Right lobe of liver (tissue), 4 donors: ENCODE results near the gene SCARF2.

Source experiments
- POLR2A ChIP-seq: fragments of 450-650 bp; IDR thresholded peaks from one replicate; pipeline ENCODE4 v1.6.1; 2017; ENCODE audit warnings: antibody characterized with exemption, mild to moderate bottlenecking
- TF ChIP-seq, protein P1 (sequence below), 4 donors: fragments of 200-600 bp in 3 of 4; fragments of 450-650 bp in 1 of 4; IDR thresholded peaks; one replicate each; pipeline versions ENCODE4 v1.5.1 to v1.8.0; 2016 to 2022; ENCODE audit warnings: antibody characterized with exemption in 4 of 4, mild to moderate bottlenecking in 2 of 4
- donor health status: DM: no; HTN: no; CAD: no.
- donor health status: DM: no; HTN: no; CAD: no.
- donor health status: DM: no; HTN: yes; CAD: no.

DNA sequence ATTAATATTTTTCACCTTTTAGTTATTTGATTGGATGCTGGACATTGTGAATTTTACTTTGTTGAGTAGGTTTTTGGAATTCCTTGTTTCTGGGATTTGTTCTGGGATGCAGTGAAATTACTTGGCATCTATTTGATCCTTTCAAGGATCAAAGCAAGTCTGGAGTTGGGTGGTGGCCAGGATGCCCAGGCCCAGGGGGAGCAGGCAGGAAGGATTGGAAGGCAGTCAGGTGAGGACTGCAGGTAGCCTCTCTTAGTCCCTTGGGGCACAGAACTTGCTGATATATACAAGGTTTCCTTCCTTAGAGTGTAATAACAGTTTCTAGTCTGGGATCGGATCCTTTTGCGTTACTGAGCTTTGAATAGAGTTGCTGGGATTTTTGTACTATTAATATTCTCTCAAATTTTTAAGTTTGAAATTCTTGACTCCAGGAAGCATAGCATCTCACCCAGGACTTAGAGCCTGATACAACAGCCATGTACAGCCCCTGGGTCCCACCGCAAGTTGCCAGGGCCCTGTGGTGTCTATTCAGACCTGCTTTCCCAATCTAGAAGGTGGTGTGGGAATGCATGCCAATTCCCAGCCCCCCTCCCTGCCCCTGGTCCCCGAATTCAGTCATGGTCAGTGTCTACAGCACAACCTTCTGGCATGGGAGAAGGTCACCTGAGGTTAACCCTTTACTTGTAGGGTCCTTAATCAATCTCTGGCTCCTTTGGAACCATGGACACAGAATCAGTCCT, 37.6 kb downstream of the SCARF2 start:
- TF ChIP-seq, protein P1, sequence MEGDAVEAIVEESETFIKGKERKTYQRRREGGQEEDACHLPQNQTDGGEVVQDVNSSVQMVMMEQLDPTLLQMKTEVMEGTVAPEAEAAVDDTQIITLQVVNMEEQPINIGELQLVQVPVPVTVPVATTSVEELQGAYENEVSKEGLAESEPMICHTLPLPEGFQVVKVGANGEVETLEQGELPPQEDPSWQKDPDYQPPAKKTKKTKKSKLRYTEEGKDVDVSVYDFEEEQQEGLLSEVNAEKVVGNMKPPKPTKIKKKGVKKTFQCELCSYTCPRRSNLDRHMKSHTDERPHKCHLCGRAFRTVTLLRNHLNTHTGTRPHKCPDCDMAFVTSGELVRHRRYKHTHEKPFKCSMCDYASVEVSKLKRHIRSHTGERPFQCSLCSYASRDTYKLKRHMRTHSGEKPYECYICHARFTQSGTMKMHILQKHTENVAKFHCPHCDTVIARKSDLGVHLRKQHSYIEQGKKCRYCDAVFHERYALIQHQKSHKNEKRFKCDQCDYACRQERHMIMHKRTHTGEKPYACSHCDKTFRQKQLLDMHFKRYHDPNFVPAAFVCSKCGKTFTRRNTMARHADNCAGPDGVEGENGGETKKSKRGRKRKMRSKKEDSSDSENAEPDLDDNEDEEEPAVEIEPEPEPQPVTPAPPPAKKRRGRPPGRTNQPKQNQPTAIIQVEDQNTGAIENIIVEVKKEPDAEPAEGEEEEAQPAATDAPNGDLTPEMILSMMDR (IDR thresholded peaks at IDR 0.05): no peak
- no peak for TF ChIP-seq POLR2A
